GM13976 (cell line): ENCODE results near the gene OR13C8.

Experiments used
- DNase-seq: peaks from one replicate; pipeline ENCODE4 v3.0.0; 2012; ENCODE audit warnings: low spot score
- in situ Hi-C: fragments of 300-500 bp; cut with MboI; formaldehyde crosslinking; loops from one replicate; pipeline ENCODE4 v1.12.0; 2022; ENCODE audit warnings: low sequenced_read_pairs, mixed read lengths, inconsistent platforms; ENCODE audit not compliant: unreplicated experiment
- TF ChIP-seq, protein P1 (sequence below): IDR thresholded peaks from 2 replicates; pipeline ENCODE4 v1.5.1; 2012; ENCODE audit warnings: borderline replicate concordance, mild to moderate bottlenecking; ENCODE audit not compliant: insufficient read depth; ENCODE audit errors: extremely low read depth, missing control alignments, control extremely low read depth

OR13C8 gene

DNA sequence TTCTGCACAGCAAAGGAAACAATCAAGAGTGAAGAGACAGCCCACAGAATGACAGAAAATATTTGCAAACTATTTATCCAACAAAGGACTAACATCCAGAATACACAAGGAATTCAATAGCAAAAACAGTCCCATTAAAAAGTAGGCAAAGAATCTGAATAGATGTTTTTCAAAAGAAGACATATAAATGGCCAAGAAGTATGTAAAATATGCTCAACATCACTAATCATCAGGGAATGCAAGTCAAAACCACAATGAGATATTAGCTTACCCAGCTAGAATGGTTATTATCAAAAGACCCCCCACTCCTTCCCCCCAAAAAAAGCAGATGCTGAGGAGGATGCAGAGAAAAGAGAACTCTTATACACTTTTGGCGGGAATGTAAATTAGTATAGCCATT, 13.4 kb upstream of the OR13C8 start:
- in situ Hi-C loops: no loop called here

DNA sequence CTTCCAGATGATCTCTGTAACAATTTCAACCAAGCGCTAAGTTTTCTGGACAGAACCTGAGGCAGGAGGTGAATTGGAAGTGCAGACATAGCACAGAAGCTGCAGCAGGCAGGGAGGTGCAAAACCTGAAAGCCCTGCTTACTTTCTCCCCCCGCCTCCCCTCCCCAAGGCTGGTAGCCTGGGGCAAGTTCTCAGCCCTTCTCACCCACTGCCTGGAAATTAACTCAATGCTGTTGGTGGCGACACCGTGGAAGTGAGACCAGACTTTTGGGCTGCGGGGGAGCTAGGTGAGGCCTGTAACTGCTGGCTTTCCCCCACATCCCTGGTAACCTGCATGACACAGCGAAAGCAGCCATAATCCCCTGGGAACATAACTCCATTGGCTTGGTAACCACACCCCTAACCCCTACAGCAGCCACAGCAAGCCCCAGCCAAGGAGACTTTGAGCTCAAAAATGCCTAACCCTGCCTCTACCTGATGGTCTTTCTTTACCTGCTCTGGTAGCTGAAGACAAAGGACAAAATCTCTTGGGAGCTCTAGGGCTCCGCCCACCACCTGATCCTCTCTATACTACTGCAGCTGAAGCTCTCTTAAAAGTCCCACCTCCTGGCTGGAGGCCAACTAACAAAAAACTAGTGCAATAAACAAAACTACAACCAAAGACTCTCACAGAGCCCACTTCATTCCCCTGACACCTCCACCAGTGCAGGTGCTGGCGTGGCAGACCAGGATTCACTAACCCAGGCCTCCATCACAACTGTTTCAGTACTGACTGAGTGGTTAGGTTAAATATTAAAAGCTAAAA, 11.9 kb upstream of the OR13C8 start:
- in situ Hi-C loops: no loop called here
- no peak for DNase-seq
- TF ChIP-seq, protein P1, sequence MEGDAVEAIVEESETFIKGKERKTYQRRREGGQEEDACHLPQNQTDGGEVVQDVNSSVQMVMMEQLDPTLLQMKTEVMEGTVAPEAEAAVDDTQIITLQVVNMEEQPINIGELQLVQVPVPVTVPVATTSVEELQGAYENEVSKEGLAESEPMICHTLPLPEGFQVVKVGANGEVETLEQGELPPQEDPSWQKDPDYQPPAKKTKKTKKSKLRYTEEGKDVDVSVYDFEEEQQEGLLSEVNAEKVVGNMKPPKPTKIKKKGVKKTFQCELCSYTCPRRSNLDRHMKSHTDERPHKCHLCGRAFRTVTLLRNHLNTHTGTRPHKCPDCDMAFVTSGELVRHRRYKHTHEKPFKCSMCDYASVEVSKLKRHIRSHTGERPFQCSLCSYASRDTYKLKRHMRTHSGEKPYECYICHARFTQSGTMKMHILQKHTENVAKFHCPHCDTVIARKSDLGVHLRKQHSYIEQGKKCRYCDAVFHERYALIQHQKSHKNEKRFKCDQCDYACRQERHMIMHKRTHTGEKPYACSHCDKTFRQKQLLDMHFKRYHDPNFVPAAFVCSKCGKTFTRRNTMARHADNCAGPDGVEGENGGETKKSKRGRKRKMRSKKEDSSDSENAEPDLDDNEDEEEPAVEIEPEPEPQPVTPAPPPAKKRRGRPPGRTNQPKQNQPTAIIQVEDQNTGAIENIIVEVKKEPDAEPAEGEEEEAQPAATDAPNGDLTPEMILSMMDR: no peak

More for the DNA sequence above, 13.4 kb upstream of the OR13C8 start:
- TF ChIP-seq, protein P1: no peak
- no peak for DNase-seq

DNA sequence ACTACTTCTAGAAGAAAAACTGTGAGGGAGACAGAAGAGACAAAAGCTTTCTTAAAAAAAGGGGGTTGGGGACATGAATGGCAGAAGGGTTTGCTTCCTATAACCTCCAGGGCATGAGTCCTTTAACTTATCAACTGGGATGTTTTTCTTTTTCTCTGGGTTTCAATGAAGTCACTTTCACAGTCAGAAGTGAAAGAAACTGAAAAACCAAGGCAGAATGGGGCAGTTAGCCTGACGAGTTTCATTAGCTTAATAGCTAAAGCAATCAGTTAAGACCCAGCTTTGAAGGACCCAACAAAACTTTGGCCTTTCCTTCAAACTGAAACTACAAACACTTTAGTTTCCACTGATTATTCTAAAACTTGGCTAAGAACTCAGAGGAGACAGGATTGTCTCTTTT, 4.6 kb upstream of the OR13C8 start:
- in situ Hi-C loops: no loop called here
- no peak for DNase-seq
- TF ChIP-seq, protein P1: no peak

DNA sequence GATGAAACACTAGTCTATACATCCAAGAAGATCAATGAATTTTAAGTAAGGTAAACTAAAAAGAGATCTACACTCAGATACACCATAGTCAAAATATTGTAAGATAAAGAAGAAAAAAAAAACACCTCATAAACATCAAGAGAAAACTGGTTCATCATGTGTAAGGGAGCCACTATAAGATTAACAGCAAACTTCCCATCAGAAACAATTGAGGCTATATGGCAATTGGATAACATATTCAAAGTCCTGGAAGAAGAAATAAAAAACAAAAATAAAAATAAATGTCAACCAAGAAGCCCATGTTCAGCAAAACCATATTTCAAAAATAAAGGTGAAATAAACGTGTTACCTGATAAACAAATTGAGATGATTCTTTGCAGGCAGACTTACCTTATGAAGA, 3.6 kb downstream of the OR13C8 start:
- TF ChIP-seq, protein P1: no peak
- in situ Hi-C loops: no loop called here
- DNase-seq: no peak

DNA sequence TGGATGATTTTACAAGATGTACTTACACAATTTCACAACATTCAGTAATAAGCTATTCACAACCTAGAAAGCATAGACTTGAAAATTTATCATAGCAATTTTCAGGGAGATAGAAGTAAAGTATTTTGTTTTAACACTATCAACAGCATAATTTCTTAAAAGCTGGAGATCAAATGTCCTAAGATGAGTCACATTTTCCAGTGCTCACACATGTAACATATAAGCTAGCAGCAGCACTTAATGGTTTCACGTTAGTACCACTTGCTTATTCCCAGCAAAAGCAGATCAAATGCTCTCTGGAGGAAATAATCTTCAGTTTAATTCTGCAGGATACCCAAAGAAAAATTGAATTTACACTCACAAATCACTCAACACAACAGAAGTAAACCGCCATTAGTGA, 6.5 kb downstream of the OR13C8 start:
- TF ChIP-seq, protein P1: no peak
- in situ Hi-C loops: no loop called here
- DNase-seq: no peak

DNA sequence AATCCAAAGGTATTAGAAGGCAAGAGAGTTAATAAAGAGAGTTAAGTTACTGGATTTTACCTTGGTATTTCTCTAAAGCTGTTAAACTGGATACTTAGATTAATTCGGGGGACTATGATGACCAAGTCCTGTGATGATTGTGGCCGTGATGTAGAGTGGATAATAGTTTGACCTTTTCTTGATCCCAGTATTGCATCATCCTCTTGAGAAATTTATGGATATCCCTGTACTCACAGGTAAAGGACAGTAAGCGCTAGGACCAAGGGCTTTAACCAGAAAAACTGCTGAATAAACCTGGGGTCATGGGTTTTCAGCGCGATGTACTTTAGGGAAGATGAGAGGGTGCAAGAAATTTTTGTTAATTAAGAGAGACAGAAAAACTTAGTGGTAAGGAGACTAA, 8.3 kb downstream of the OR13C8 start:
- in situ Hi-C loops: no loop called here

More for the DNA sequence above, 8.3 kb downstream of the OR13C8 start:
- DNase-seq: no peak
- TF ChIP-seq, protein P1: no peak
